SK-N-SH (cell line): ENCODE measurements around the gene REC114. TPM values are rescaled to one million over a fixed set of nuclear protein-coding genes. Genes with fewer than 3 reads are reported as not detected.

ENCODE experiments used
- CTCF ChIA-PET: fragments of 300-600, 350-600 bp; formaldehyde crosslinking; extraction: SDS; loops from one replicate; lab custom pipeline; 2021; lab: Yijun Ruan, JAX
- POLR2A ChIA-PET: fragments of 350-600 bp; sonication (Branson Sonifier 250); formaldehyde crosslinking; extraction: SDS; loops from one replicate; lab custom pipeline; 2020; ENCODE audit warnings: antibody characterized with exemption, inconsistent platforms; lab: Yijun Ruan, JAX
- DNase-seq: peaks from one replicate; pipeline ENCODE4 v3.0.0; 2012
- H2AFZ ChIP-seq: fragments of 200-600 bp; sonication (generic); 2 replicates; pipeline ENCODE4 v1.8.1; 2016; ENCODE audit warnings: antibody characterized with exemption, mild to moderate bottlenecking, low read depth
- H3F3A ChIP-seq: fragments of 200-600 bp; sonication (generic); replicated peaks from 2 replicates; pipeline ENCODE3; 2016; ENCODE audit warnings: antibody characterized with exemption, mild to moderate bottlenecking; ENCODE audit not compliant: insufficient read depth
- H3K27ac ChIP-seq, 2 experiments: fragments of 200-500 bp in 1 of 2; fragments of 200-600 bp in 1 of 2; sonication (Bioruptor generic) in 1 of 2; sonication (generic), shearing (Covaris generic) in 1 of 2; 2 replicates each; pipeline versions ENCODE4 v1.5.1 to v1.6.1; 2014 to 2016; ENCODE audit warnings: low read depth in 2 of 2, inconsistent platforms in 1 of 2, low read length in 1 of 2, mild to moderate bottlenecking in 1 of 2, mixed read lengths in 1 of 2
- H3K27me3 ChIP-seq: fragments of 200-600 bp; sonication (generic), shearing (Covaris generic); 2 replicates; pipeline ENCODE4 v1.6.1; 2016; ENCODE audit warnings: mixed run types; ENCODE audit not compliant: insufficient read depth
- H3K36me3 ChIP-seq, 2 experiments: fragments of 200-500 bp in 1 of 2; fragments of 200-600 bp in 1 of 2; sonication (Bioruptor generic) in 1 of 2; sonication (generic) in 1 of 2; replicated peaks in 1 of 2; 2 replicates each; pipeline versions ENCODE3 to v1.5.1; 2014 to 2016; ENCODE audit warnings: low read length in 1 of 2, mild to moderate bottlenecking in 1 of 2; ENCODE audit not compliant: insufficient read depth in 2 of 2, control insufficient read depth in 1 of 2
- H3K4me1 ChIP-seq, 2 experiments: fragments of 200-500 bp in 1 of 2; fragments of 200-600 bp in 1 of 2; sonication (Bioruptor generic) in 1 of 2; sonication (generic), shearing (Covaris generic) in 1 of 2; 2 replicates each; pipeline versions ENCODE4 v1.5.1 to v1.6.1; 2014 to 2016; ENCODE audit warnings: low read depth in 1 of 2, low read length in 1 of 2, mixed run types in 1 of 2; ENCODE audit not compliant: insufficient read depth in 2 of 2, control insufficient read depth in 1 of 2
- H3K4me2 ChIP-seq: fragments of 200-600 bp; sonication (generic), shearing (Covaris generic); 2 replicates; pipeline ENCODE4 v1.6.1; 2017; ENCODE audit warnings: mixed run types
- H3K4me3 ChIP-seq, 2 experiments: fragments of 200-500 bp in 1 of 2; fragments of 200-600 bp in 1 of 2; sonication (Bioruptor generic) in 1 of 2; sonication (generic), shearing (Covaris generic) in 1 of 2; 2 replicates each; pipeline versions ENCODE4 v1.5.1 to v1.8.1; 2014 to 2016; ENCODE audit warnings: low read depth in 2 of 2, inconsistent platforms in 1 of 2, low read length in 1 of 2, mild to moderate bottlenecking in 1 of 2, mixed read lengths in 1 of 2, moderate library complexity in 1 of 2
- H3K79me2 ChIP-seq: fragments of 200-600 bp; sonication (generic); 2 replicates; pipeline ENCODE4 v1.8.1; 2017; ENCODE audit warnings: mild to moderate bottlenecking; ENCODE audit not compliant: insufficient read depth
- H3K9ac ChIP-seq: fragments of 200-600 bp; sonication (generic); 2 replicates; pipeline ENCODE4 v1.6.1; 2017; ENCODE audit warnings: mixed run types
- H3K9me2 ChIP-seq: fragments of 200-600 bp; sonication (generic); 2 replicates; pipeline ENCODE4 v1.6.1; 2017; ENCODE audit warnings: mixed run types
- H3K9me3 ChIP-seq: fragments of 200-600 bp; sonication (generic); 2 replicates; pipeline ENCODE4 v1.6.1; 2017; ENCODE audit warnings: mixed run types, mild to moderate bottlenecking, moderate library complexity
- H4K20me1 ChIP-seq: fragments of 200-600 bp; sonication (generic); 2 replicates; pipeline ENCODE4 v1.6.1; 2017; ENCODE audit warnings: mild to moderate bottlenecking, mixed run types; ENCODE audit not compliant: insufficient read depth
- CTCF ChIP-seq: fragments of 200-600 bp; sonication (generic); IDR thresholded peaks from 2 replicates; pipeline ENCODE4 v1.6.1; 2017; ENCODE audit warnings: antibody characterized with exemption, mild to moderate bottlenecking, moderate library complexity
- EP300 ChIP-seq, 2 experiments: IDR thresholded peaks; 2 replicates each; pipeline versions ENCODE4 v1.4.0 to v1.6.1; 2012; ENCODE audit warnings: borderline replicate concordance in 1 of 2, low read depth in 1 of 2, low read length in 1 of 2
- FOSL2 ChIP-seq: IDR thresholded peaks from 2 replicates; pipeline ENCODE4 v1.4.0; 2012; ENCODE audit warnings: low read depth, mild to moderate bottlenecking, moderate library complexity, borderline replicate concordance
- FOXJ3 ChIP-seq: sonication (generic); formaldehyde crosslinking; IDR thresholded peaks from 2 replicates; pipeline ENCODE4 v1.5.1; 2020; ENCODE audit warnings: mild to moderate bottlenecking, missing genetic modification reagents
- IRF3 ChIP-seq: fragments of 150-350 bp; IDR thresholded peaks from 2 replicates; pipeline ENCODE4 v1.6.1; 2016; ENCODE audit warnings: mild to moderate bottlenecking, low read depth, low read length
- MAX ChIP-seq: IDR thresholded peaks from 2 replicates; pipeline ENCODE4 v1.4.0; 2012; ENCODE audit warnings: low read depth
- MXI1 ChIP-seq: IDR thresholded peaks from 2 replicates; pipeline ENCODE4 v1.6.1; 2012; ENCODE audit warnings: mild to moderate bottlenecking, low read depth, low read length, improper control_type of control experiment
- NFIC ChIP-seq: IDR thresholded peaks from 2 replicates; pipeline ENCODE4 v1.4.0; 2012; ENCODE audit warnings: borderline replicate concordance
- PBX3 ChIP-seq: IDR thresholded peaks from 2 replicates; pipeline ENCODE4; 2012
- RCOR1 ChIP-seq: fragments of 150-350 bp; IDR thresholded peaks from 2 replicates; pipeline ENCODE4 v1.6.1; 2017; ENCODE audit warnings: antibody characterized with exemption, low read length
- REST ChIP-seq: IDR thresholded peaks from 2 replicates; pipeline ENCODE4 v1.6.1; 2012; ENCODE audit warnings: mild to moderate bottlenecking, low read depth, low read length, moderate library complexity
- RFX5 ChIP-seq: IDR thresholded peaks from 2 replicates; pipeline ENCODE4 v1.6.1; 2012; ENCODE audit warnings: mild to moderate bottlenecking, improper control_type of control experiment, low read length
- TCF12 ChIP-seq: IDR thresholded peaks from 2 replicates; pipeline ENCODE4 v1.4.0; 2012
- WGBS: methylation state at CpG from one replicate; pipeline ENCODE4 v1.1.6; 2017; ENCODE audit warnings: low lambda C conversion rate; 5-methylcytosine and 5-hydroxymethylcytosine counted together
- polyA plus RNA-seq, 3 experiments: library from polyadenylated mRNA; depleted of rRNA; stranded (reverse); fragments of >200 nt; gene quantifications; 2 replicates each; pipeline ENCODE4 v1.2.3, GENCODE V29; 2012

The REC114 gene
- polyA plus RNA-seq, 1 of the 3 experiments (the other 2 are of a cell fraction) = not detected

- TF ChIP-seq REST = no peak
These were observed 28.1 kb upstream of the REC114 start (continued) for GRCh38 chr15:73414876-73415275.

GRCh38 chr15:73424506-73424905, 18.5 kb upstream of the REC114 start:
- CTCF ChIA-PET = no interaction called here

More at GRCh38 chr15:73424506-73424905, 18.5 kb upstream of the REC114 start:
- no peaks in the 10 kb centered on the region; the same call in 1 of the 2 replicates for H3K27me3 ChIP-seq
- H3K27ac ChIP-seq = no peak overlapping the region
- no peaks in the 10 kb centered on the region for H3K4me1 ChIP-seq
- H3K4me2 ChIP-seq = no peak overlapping the region
- POLR2A ChIA-PET = no interaction called here
- H3K9me3 ChIP-seq = no peaks in the 10 kb centered on the region
- no peaks in the 10 kb centered on the region for H4K20me1 ChIP-seq
- WGBS = 88% methylated on average over 1 of the region's 1 CpG
- H3K79me2 ChIP-seq = no peaks in the 10 kb centered on the region
- TF ChIP-seq RFX5 = no peak
- no peak for TF ChIP-seq MAX
- no peak for TF ChIP-seq RCOR1
- no peak for TF ChIP-seq IRF3
- TF ChIP-seq PBX3 = no peak
- no peak for TF ChIP-seq TCF12
- TF ChIP-seq NFIC = no peak
- no peak for TF ChIP-seq EP300 (IDR thresholded peaks at IDR 0.05; ENCODE audit: borderline replicate concordance in 1 of 2, low read depth in 1 of 2, low read length in 1 of 2)
- TF ChIP-seq CTCF = no peak
- TF ChIP-seq MXI1 = no peak
- no peak for TF ChIP-seq FOSL2
- no peak for TF ChIP-seq FOXJ3
- DNase-seq = no peak
- no peaks in the 10 kb centered on the region for H3F3A ChIP-seq
- H2AFZ ChIP-seq = no peak overlapping the region
- no peak overlapping the region for H3K4me3 ChIP-seq
- H3K9me2 ChIP-seq = no peaks in the 10 kb centered on the region
- H3K9ac ChIP-seq = no peak overlapping the region
- no peaks in the 10 kb centered on the region for H3K36me3 ChIP-seq
